GM12874 (cell line): ENCODE measurements around the gene RNH1.

Source experiments
- CTCF ChIP-seq: IDR thresholded peaks from 2 replicates; pipeline ENCODE4 v1.5.1; 2011; ENCODE audit warnings: low read depth, mild to moderate bottlenecking, control low read depth, low read length, moderate library complexity; ENCODE audit not compliant: insufficient read depth

The RNH1 gene

DNA sequence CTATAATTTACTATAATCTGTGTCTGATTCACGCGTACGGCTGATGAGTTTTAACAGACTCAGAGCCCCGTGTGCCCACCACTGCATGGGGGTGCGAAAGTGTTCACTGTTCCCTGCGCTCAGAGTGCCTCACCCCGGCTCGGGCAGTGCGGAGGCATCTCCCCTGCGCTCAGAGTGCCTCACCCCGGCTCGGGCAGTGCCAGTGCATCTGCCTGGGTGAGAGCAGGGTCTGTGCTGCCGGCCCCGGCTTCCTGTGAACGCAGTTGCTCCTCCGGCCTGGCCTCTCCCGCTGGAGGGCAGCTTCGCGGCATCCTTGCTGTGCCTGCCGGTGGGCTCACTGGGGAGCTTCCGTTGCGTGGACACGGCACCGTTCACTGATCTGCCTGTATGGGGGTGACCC, 42.7 kb downstream of the RNH1 start:
- no peak for TF ChIP-seq CTCF

GRCh38 chr11:462107-462890, 44.7 kb downstream of the RNH1 start:
- no peak for TF ChIP-seq CTCF

DNA sequence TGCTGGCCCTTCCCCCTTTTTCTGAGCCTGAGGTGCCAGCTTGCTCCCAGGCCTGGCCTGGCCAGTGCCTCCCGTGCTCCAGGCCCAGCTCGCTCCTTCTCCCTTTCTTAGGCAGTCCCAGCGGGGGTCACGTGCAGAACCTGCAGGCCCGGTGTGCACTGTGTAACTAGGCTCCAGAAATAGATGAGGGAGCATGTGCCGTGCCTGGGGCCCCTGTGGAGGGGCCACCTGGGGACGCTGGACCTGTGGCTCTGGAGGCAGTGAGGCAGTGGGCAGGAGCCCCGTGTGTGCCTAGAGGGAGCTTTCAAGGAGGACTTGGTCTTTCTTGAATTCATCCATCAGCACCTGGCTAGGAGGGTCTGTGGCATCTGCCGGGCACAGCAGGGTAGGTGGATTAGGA, 45.4 kb downstream of the RNH1 start:
- TF ChIP-seq CTCF = no peak

DNA sequence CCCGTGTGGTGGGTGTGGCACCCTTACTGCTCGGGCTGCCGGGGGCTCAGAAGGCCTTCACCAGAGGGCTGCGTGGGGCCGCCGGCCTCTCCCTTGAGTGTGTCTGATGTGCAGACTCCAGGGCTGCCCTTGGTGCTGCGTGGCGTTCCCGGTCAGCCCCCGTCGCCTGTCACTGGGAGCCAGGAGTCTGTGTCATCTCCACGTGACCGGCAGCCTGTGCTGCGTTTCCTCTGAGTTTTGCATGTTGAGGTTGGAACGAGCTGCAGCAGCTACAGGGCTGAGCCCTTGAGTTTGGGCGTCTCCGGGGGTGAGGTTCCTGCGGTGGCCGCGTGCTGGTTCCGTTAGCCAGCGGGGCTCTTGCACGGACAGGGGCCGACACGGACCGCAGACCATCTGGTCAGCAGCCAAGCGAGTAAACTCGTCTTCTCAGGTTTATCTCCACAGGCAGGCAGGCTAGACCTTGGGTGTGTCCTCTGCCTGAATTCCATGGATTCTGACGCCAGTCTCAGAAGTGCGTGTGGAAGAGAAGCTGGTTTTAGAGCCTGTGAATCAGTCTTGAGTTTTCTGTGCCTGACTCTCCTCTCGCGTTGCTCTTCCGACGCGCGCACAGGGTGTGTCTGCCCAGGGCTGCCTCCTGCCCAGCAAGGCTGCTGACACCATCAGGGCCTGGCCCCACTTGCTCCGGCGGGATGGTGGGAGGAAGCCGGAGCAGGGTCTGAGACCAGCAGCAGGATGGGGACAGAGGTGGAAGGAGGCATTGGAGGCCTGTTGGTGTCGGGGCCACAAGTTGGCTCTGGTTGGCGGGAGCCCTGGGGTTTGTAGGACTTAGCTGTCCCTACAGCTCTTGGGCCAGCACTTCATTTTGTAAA, 46.5 kb downstream of the RNH1 start:
- TF ChIP-seq CTCF = no peak

DNA sequence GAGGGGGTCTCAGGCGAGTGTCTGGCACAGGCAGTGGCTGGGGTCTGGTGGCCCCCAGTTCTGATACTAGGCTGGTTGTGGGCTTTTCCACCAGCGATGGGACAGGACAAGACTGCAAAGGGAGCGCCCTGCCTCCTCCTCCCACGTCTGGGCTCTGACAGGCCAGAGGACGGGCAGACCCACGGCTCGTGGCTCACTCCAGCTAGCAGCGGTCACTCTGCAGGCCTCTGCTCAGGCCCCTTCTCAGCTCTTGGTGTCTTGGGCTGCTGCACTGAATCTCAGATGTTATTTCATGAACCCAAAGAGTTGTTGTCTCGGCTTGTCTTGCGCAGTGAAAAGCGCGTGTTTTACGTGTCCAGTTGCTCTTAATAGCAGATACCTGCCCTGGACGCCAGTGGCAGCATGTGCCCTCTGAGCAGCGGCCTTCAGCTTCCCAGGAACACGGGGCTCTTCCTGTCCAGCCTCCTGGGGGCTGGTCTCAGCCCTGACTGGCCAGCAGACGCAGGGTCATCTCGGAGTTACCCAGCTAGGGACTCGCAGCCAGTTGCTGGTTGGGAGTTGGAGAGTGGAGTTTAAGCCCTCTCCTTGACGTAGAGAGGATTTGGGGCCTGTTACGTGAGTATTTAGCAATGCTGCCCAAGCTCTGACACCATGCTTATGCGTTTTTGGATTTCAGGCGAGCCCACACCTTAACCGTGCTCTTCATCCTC, 47.4 kb downstream of the RNH1 start:
- no peak for TF ChIP-seq CTCF

- TF ChIP-seq CTCF = no peak
These were observed 49.8 kb downstream of the RNH1 start for GRCh38 chr11:457111-457760.

- TF ChIP-seq CTCF = no peak
These were observed 50.5 kb downstream of the RNH1 start for GRCh38 chr11:456533-456932.
